Ishikawa (cell line): ENCODE data around the gene RTN1.

ENCODE experiments used
- CEBPB ChIP-seq: IDR thresholded peaks from 2 replicates; pipeline ENCODE4 v1.6.1; 2012
- CREB1 ChIP-seq: IDR thresholded peaks from 2 replicates; pipeline ENCODE4 v1.6.1; 2012; ENCODE audit warnings: low read depth
- EGR1 ChIP-seq: IDR thresholded peaks from 2 replicates; pipeline ENCODE4 v1.6.1; 2012
- EP300 ChIP-seq: IDR thresholded peaks from 2 replicates; pipeline ENCODE4 v1.6.1; 2012; ENCODE audit warnings: borderline replicate concordance
- FOXM1 ChIP-seq: IDR thresholded peaks from 2 replicates; pipeline ENCODE4 v1.6.1; 2012; ENCODE audit warnings: low read depth, borderline replicate concordance
- NFIC ChIP-seq: IDR thresholded peaks from 2 replicates; pipeline ENCODE4 v1.6.1; 2012
- RAD21 ChIP-seq: IDR thresholded peaks from 2 replicates; pipeline ENCODE4 v1.6.1; 2012; ENCODE audit warnings: low read depth
- TAF1 ChIP-seq: IDR thresholded peaks from 2 replicates; pipeline ENCODE4 v1.6.1; 2012; ENCODE audit warnings: low read depth, mild to moderate bottlenecking
- TCF12 ChIP-seq: IDR thresholded peaks from 2 replicates; pipeline ENCODE4 v1.6.1; 2012; ENCODE audit warnings: low read depth
- TEAD4 ChIP-seq: IDR thresholded peaks from 2 replicates; pipeline ENCODE4 v1.6.1; 2012
- YY1 ChIP-seq: IDR thresholded peaks from 2 replicates; pipeline ENCODE4 v1.6.1; 2012; ENCODE audit warnings: low read depth
- ZBTB7A ChIP-seq: IDR thresholded peaks from 2 replicates; pipeline ENCODE4 v1.6.1; 2012; ENCODE audit warnings: low read depth
- TF ChIP-seq, protein P1 (sequence below): IDR thresholded peaks from 2 replicates; pipeline ENCODE4 v1.6.1; 2012
- TF ChIP-seq, protein P2 (sequence below): IDR thresholded peaks from 2 replicates; pipeline ENCODE4 v1.6.1; 2012; ENCODE audit warnings: low read depth, mild to moderate bottlenecking
- TF ChIP-seq, protein P3 (sequence below): IDR thresholded peaks from 2 replicates; pipeline ENCODE4 v1.6.1; 2012

Gene RTN1

DNA sequence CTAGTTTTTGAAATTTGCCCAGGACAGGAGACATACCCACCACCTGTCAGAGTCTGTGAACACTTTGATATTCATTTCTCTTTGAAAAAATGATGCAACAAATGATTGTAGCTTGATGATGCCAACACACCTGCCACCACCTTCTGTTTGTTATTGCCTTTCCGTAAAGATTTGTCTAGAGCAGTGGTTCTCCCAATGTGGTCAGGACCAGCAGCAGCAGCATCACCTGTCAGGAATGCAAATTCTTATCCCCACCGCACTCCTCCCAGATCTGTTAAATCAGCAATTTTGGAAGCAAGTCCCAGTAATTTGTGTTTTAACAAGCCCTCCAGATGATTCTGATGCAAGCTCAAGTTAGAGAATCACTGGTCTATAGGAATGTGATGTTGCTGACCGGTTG lies 303.9 kb downstream of the RTN1 start:
- TF ChIP-seq FOXM1 (no peak), TEAD4 (no peak), RAD21 (no peak), NFIC (no peak), EP300 (no peak), TCF12 (no peak), YY1 (no peak), EGR1 (no peak), TAF1 (no peak), CREB1 (no peak), CEBPB (no peak), ZBTB7A (no peak)
- TF ChIP-seq, protein P1, sequence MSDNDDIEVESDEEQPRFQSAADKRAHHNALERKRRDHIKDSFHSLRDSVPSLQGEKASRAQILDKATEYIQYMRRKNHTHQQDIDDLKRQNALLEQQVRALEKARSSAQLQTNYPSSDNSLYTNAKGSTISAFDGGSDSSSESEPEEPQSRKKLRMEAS = no peak
- TF ChIP-seq, protein P2, sequence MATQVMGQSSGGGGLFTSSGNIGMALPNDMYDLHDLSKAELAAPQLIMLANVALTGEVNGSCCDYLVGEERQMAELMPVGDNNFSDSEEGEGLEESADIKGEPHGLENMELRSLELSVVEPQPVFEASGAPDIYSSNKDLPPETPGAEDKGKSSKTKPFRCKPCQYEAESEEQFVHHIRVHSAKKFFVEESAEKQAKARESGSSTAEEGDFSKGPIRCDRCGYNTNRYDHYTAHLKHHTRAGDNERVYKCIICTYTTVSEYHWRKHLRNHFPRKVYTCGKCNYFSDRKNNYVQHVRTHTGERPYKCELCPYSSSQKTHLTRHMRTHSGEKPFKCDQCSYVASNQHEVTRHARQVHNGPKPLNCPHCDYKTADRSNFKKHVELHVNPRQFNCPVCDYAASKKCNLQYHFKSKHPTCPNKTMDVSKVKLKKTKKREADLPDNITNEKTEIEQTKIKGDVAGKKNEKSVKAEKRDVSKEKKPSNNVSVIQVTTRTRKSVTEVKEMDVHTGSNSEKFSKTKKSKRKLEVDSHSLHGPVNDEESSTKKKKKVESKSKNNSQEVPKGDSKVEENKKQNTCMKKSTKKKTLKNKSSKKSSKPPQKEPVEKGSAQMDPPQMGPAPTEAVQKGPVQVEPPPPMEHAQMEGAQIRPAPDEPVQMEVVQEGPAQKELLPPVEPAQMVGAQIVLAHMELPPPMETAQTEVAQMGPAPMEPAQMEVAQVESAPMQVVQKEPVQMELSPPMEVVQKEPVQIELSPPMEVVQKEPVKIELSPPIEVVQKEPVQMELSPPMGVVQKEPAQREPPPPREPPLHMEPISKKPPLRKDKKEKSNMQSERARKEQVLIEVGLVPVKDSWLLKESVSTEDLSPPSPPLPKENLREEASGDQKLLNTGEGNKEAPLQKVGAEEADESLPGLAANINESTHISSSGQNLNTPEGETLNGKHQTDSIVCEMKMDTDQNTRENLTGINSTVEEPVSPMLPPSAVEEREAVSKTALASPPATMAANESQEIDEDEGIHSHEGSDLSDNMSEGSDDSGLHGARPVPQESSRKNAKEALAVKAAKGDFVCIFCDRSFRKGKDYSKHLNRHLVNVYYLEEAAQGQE = no peak
- TF ChIP-seq, protein P3, sequence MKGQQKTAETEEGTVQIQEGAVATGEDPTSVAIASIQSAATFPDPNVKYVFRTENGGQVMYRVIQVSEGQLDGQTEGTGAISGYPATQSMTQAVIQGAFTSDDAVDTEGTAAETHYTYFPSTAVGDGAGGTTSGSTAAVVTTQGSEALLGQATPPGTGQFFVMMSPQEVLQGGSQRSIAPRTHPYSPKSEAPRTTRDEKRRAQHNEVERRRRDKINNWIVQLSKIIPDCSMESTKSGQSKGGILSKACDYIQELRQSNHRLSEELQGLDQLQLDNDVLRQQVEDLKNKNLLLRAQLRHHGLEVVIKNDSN = no peak

DNA sequence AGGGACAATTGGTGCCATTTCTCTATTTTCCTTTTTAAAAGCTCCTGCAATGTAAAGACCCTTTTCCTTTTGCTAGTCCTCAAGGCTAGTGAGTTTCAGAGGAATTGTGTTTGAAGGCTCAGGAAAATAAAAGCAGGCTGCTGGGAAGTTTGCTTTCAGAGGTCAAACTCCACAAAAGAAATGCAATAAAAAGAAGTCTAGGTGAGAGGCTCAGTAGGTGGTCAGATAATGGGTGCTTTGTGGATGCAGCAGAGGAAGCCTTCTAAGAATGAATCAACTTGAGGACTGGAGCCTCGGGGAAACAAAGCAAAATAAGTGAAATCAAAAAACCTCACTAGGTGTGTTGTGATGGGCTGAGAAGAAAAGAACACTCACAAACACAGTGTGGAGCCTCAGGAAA lies 304.3 kb downstream of the RTN1 start:
- TF ChIP-seq TAF1 (no peak), CEBPB (no peak), YY1 (no peak), EP300 (no peak), TCF12 (no peak), CREB1 (no peak), EGR1 (no peak), ZBTB7A (no peak), NFIC (no peak), TEAD4 (no peak), FOXM1 (no peak)
- TF ChIP-seq, protein P3 = no peak
- TF ChIP-seq, protein P1 = no peak
- TF ChIP-seq, protein P2 = no peak

DNA sequence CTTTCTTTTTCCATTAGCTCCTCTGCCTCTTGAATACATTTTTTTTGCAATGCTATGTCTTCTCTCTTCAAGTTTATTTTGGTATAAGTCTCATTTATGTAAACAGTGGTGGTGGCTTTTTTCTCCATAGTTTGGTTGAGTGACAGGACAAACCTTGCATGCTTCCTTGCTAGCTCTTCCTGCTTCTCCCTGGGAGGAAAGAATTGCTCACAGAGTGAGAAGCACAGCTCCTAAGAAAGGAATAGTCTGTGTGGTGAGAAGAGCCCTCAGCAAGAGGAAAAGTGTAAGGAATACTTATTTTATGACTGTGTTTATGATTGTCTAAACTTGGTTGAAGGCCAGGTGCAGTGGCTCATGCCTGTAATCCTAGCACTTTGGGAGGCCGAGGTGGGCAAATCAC lies 305.5 kb downstream of the RTN1 start:
- TF ChIP-seq, protein P2 = no peak
- no peak for TF ChIP-seq EGR1
- TF ChIP-seq, protein P3 = no peak
- no peak for TF ChIP-seq FOXM1

DNA sequence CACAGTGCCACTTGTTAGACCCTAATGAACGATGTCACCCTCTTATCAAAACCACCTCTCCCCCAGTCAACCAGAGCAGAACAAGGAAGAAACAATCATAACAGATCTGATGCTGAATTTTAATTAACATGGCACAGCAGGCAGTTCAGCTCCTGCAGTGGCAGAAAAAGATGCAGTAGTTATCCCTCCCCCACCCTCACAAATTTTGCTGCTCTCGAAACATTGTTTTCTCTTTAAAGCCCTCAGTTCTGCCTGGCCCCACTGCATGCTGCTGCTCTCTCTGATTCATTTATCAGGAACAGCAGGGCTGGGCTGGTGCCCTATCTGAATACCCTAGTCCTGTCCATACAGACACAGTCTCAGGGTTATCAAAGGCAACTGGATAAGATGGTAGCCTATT lies 306.2 kb downstream of the RTN1 start:
- no peak for TF ChIP-seq CREB1
- TF ChIP-seq, protein P1 = no peak
- TF ChIP-seq EGR1 = no peak
- no peak for TF ChIP-seq CEBPB
- TF ChIP-seq, protein P2 = no peak
- TF ChIP-seq TEAD4 = no peak
- TF ChIP-seq FOXM1 = no peak
- no peak for TF ChIP-seq YY1
